GM21526 (cell line): ENCODE data around the gene PRSS57.
A peak's percentile ranks its signal among the peaks of the same experiment; 100 is the strongest.

Experiments
- ATAC-seq: cut with Tn5 transposase; IDR thresholded peaks from one replicate; pipeline ENCODE4 v1.9.1; 2021; ENCODE audit warnings: moderate library complexity; ENCODE audit not compliant: unreplicated experiment, low FRiP score

Gene PRSS57

GRCh38 chr19:653425-653824, 41.8 kb downstream of the PRSS57 start:
- no peak for ATAC-seq

GRCh38 chr19:652467-653389, 42.5 kb downstream of the PRSS57 start:
- no peak for ATAC-seq

- no peak for ATAC-seq
Observed at GRCh38 chr19:651991-652390, 43.3 kb downstream of the PRSS57 start.

- no peak for ATAC-seq
Observed at GRCh38 chr19:651114-651818, 44.0 kb downstream of the PRSS57 start.

- no peak for ATAC-seq
Observed at GRCh38 chr19:650121-650520, 45.1 kb downstream of the PRSS57 start.

GRCh38 chr19:648904-649801, 46.1 kb downstream of the PRSS57 start:
- no peak for ATAC-seq

- ATAC-seq: no peak
Observed at GRCh38 chr19:648305-648704, 46.9 kb downstream of the PRSS57 start.

GRCh38 chr19:647566-648284, 47.5 kb downstream of the PRSS57 start:
- ATAC-seq: no peak

GRCh38 chr19:646779-647565, 48.3 kb downstream of the PRSS57 start:
- no peak for ATAC-seq

GRCh38 chr19:645912-646778, 49.1 kb downstream of the PRSS57 start:
- ATAC-seq: no peak

GRCh38 chr19:644789-645188, 50.5 kb downstream of the PRSS57 start:
- no peak for ATAC-seq

- no peak for ATAC-seq
Observed at GRCh38 chr19:644363-644762, 50.9 kb downstream of the PRSS57 start.

GRCh38 chr19:643736-644135, 51.5 kb downstream of the PRSS57 start:
- no peak for ATAC-seq

GRCh38 chr19:642767-643727, 52.2 kb downstream of the PRSS57 start:
- ATAC-seq: no peak

GRCh38 chr19:641702-642101, 53.5 kb downstream of the PRSS57 start:
- no peak for ATAC-seq

- no peak for ATAC-seq
Observed at GRCh38 chr19:640606-641189, 54.6 kb downstream of the PRSS57 start.

GRCh38 chr19:640161-640558, 55.1 kb downstream of the PRSS57 start:
- ATAC-seq: peak; percentile 2
